Aorta (tissue), 5 donors: ENCODE measurements around the gene CCT6A. TPM values are rescaled to one million over a fixed set of nuclear protein-coding genes. Genes with fewer than 3 reads are reported as not detected.
A peak's percentile ranks its signal among the peaks of the same experiment; 100 is the strongest.
"Not testable (repeated sequence)": the region's sequence is repeated elsewhere in the genome, so short reads cannot be mapped to it uniquely, and the experiment has no call there.

Experiments
- ATAC-seq: fragments of 200-7000 bp; cut with Tn5 transposase; one replicate; pipeline ENCODE4 v1.9.1; 2022; ENCODE audit warnings: moderate library complexity; ENCODE audit not compliant: low FRiP score
- DNase-seq, 2 donors: peaks; one replicate each; pipeline ENCODE4 v3.0.0-alpha.2; 2020
- H3K27ac ChIP-seq, 2 donors: one replicate each; pipeline ENCODE4 v1.5.1; 2013; ENCODE audit warnings: low read length in 2 of 2, mild to moderate bottlenecking in 2 of 2, moderate library complexity in 2 of 2, control low read depth in 1 of 2, inconsistent platforms in 1 of 2, low read depth in 1 of 2
- H3K27me3 ChIP-seq, 2 donors: one replicate each; pipeline ENCODE4 v1.6.1; 2013; ENCODE audit warnings: control low read depth in 1 of 2, low read length in 1 of 2, mild to moderate bottlenecking in 1 of 2, moderate library complexity in 1 of 2; ENCODE audit not compliant: insufficient read depth in 2 of 2, control insufficient read depth in 1 of 2
- H3K36me3 ChIP-seq, 2 donors: one replicate each; pipeline ENCODE4 v1.6.1; 2013; ENCODE audit warnings: control low read depth in 1 of 2, low read length in 1 of 2, mild to moderate bottlenecking in 1 of 2; ENCODE audit not compliant: insufficient read depth in 2 of 2, control insufficient read depth in 1 of 2
- H3K4me1 ChIP-seq, 2 donors: one replicate each; pipeline ENCODE4 v1.6.1; 2013; ENCODE audit warnings: low read length in 2 of 2, control low read depth in 1 of 2, mild to moderate bottlenecking in 1 of 2, moderate library complexity in 1 of 2; ENCODE audit not compliant: insufficient read depth in 2 of 2, control insufficient read depth in 1 of 2
- H3K4me3 ChIP-seq, 2 donors: one replicate each; pipeline ENCODE4 v1.5.1; 2013; ENCODE audit warnings: low read length in 2 of 2, control low read depth in 1 of 2, mild to moderate bottlenecking in 1 of 2
- H3K9me3 ChIP-seq: one replicate; pipeline ENCODE4 v1.6.1; 2013; ENCODE audit warnings: mild to moderate bottlenecking, low read length; ENCODE audit not compliant: control insufficient read depth
- WGBS, 2 donors: extraction: QIAGEN DNeasy Blood & Tissue Kit; methylation state at CpG; one replicate each; pipeline ENCODE4 v1.1.7; 2013; 5-methylcytosine and 5-hydroxymethylcytosine counted together
- intact Hi-C, 2 donors: fragments of 100-400 bp; cut with DNase I; formaldehyde crosslinking; loops; one replicate each; pipeline versions ENCODE4 v1.14.2 to v1.15.0; 2022
- polyA plus RNA-seq, 2 donors: library from polyadenylated mRNA; stranded (reverse); fragments of 200-250 nt; gene quantifications; one replicate each; pipeline ENCODE4 v1.2.3, GENCODE V29; 2013
- total RNA-seq, 2 donors: library from RNA; stranded (reverse); fragmentation: NEBNext Ultra II Directional; extraction: Animal tissue kit (Norgen Biotek cat#: 25700); gene quantifications; one replicate each; pipeline ENCODE4 v1.2.1, GENCODE V29; 2021
- donor health status: healthy with polysubstance abuse.
- donor health status: Bipolar disorder and iron deficiency.
- donor health status: DM: no; HTN: no; CAD: no.
- donor health status: DM: no; HTN: no; CAD: no.
- donor health status: DM: yes; HTN: yes; CAD: no.

CCT6A gene
- total and polyA plus RNA-seq, 4 donors = 80.6 to 115 (median 85.4) TPM

GRCh38 chr7:56083150-56083785, 31.7 kb downstream of the CCT6A start:
- H3K27me3 ChIP-seq = no peaks in the 10 kb centered on the region
- no peaks in the 10 kb centered on the region for H3K9me3 ChIP-seq
- no peak overlapping the region for H3K4me3 ChIP-seq
- peak overlapping the region in 1 of 2 donors; percentile 60 for H3K27ac ChIP-seq
- ATAC-seq = no peak
- H3K4me1 ChIP-seq = no peaks in the 10 kb centered on the region
- peak in 1 of 2 donors; percentile 78 for DNase-seq
- intact Hi-C loops = no loop called here
- WGBS, 2 donors = 26 to 29% methylated on average over 13 of the region's 13 CpGs
- peaks cover 0 to 2% of the 10 kb centered on the region in 2 donors for H3K36me3 ChIP-seq

GRCh38 chr7:56086761-56087160, 35.2 kb downstream of the CCT6A start:
- intact Hi-C loops = no loop called here
- no peak overlapping the region for H3K27ac ChIP-seq
- no peak overlapping the region for H3K4me3 ChIP-seq
- H3K9me3 ChIP-seq = no peaks in the 10 kb centered on the region
- peaks cover 0 to 2% of the 10 kb centered on the region in 2 donors for H3K36me3 ChIP-seq
- no peaks in the 10 kb centered on the region for H3K27me3 ChIP-seq
- ATAC-seq = no peak
- WGBS, 2 donors = 94 to 96% methylated on average over 7 of the region's 7 CpGs
- peak in 1 of 2 donors; percentile 45 for DNase-seq
- H3K4me1 ChIP-seq = no peaks in the 10 kb centered on the region

GRCh38 chr7:56087445-56087844, 35.9 kb downstream of the CCT6A start:
- DNase-seq = peak in 1 of 2 donors; percentile 68
- intact Hi-C loops = no loop called here

GRCh38 chr7:56091591-56091990, 40.0 kb downstream of the CCT6A start:
- ATAC-seq = peak; percentile 83
- Histone ChIP-seq H3K27ac (peak overlapping the region; percentile 97 to 99), H3K27me3 (no peaks in the 10 kb centered on the region), H3K4me1 (no peaks in the 10 kb centered on the region), H3K36me3 (peaks cover 0 to 2% of the 10 kb centered on the region in 2 donors), H3K9me3 (no peaks in the 10 kb centered on the region), H3K4me3 (no peak overlapping the region)
- 4 to 9% methylated on average over 3 of the region's 3 CpGs for WGBS, 2 donors
- DNase-seq = peak; percentile 87 to 89
- intact Hi-C loops = no loop called here

More at GRCh38 chr7:56087445-56087844, 35.9 kb downstream of the CCT6A start:
- no peak overlapping the region for H3K27ac ChIP-seq
- H3K9me3 ChIP-seq = no peaks in the 10 kb centered on the region
- no peaks in the 10 kb centered on the region for H3K27me3 ChIP-seq
- H3K4me3 ChIP-seq = no peak overlapping the region
- H3K36me3 ChIP-seq = peaks cover 0 to 2% of the 10 kb centered on the region in 2 donors
- H3K4me1 ChIP-seq = no peaks in the 10 kb centered on the region
- 92 to 94% methylated on average over 16 of the region's 16 CpGs for WGBS, 2 donors
- no peak for ATAC-seq

- H3K4me1 ChIP-seq, intact Hi-C loops, H3K36me3 ChIP-seq, H3K4me3 ChIP-seq, H3K27me3 ChIP-seq, DNase-seq, H3K9me3 ChIP-seq: not testable (repeated sequence)
- H3K27ac ChIP-seq = peak overlapping the region; percentile 10 to 97
- peak; percentile 20 for ATAC-seq
- WGBS, 2 donors = 6% methylated on average over 6 of the region's 6 CpGs
Measured at GRCh38 chr7:56092388-56092787, 40.8 kb downstream of the CCT6A start.

- no peaks in the 10 kb centered on the region for H3K27me3 ChIP-seq
- 21 to 23% methylated on average over 19 of the region's 19 CpGs for WGBS, 2 donors
- no peaks in the 10 kb centered on the region for H3K4me1 ChIP-seq
- H3K27ac ChIP-seq = peak within 1 kb of the TSS; percentile 97 to 99
- intact Hi-C loops = no loop called here
- peak; percentile 89 for ATAC-seq
- no peak within 1 kb of the TSS for H3K4me3 ChIP-seq
- H3K9me3 ChIP-seq = no peaks in the 10 kb centered on the region
- DNase-seq = peak; percentile 88 to 94
- no peaks in the 10 kb centered on the region for H3K36me3 ChIP-seq
Measured at GRCh38 chr7:56092789-56093531, 41.4 kb downstream of the CCT6A start, which contains the start of gene PHKG1. Gene PHKG1, minus strand, starts transcription at chr7:56092952. Its CDS starts 4,011 bp downstream, at chr7:56088941.

- ATAC-seq = no peak
- Histone ChIP-seq H3K27me3 (no peaks in the 10 kb centered on the region), H3K4me3 (no peak overlapping the region), H3K4me1 (no peaks in the 10 kb centered on the region), H3K36me3 (peaks cover 0 to 8% of the 10 kb centered on the region in 2 donors), H3K27ac (no peak overlapping the region), H3K9me3 (no peaks in the 10 kb centered on the region)
- intact Hi-C loops = no loop called here
- DNase-seq = peak in 1 of 2 donors; percentile 79
- WGBS, 2 donors = 14 to 19% methylated on average over 5 of the region's 5 CpGs
Measured at GRCh38 chr7:56097700-56098099, 46.1 kb downstream of the CCT6A start.

GRCh38 chr7:56098187-56099008, 46.8 kb downstream of the CCT6A start:
- DNase-seq = peak in 1 of 2 donors; percentile 30
- ATAC-seq, intact Hi-C loops, H3K4me3 ChIP-seq, H3K36me3 ChIP-seq, H3K4me1 ChIP-seq, H3K27me3 ChIP-seq, H3K27ac ChIP-seq, H3K9me3 ChIP-seq: not testable (repeated sequence)
- 89 to 90% methylated on average over 8 of the region's 8 CpGs for WGBS, 2 donors
